DOHH2 (cell line): ENCODE measurements around the gene MYBPHL.

Experiments used
- H3F3A ChIP-seq: fragments of 200-600 bp; sonication (generic), shearing (Covaris generic); 2 replicates; pipeline ENCODE4 v1.6.0; 2016; ENCODE audit warnings: antibody characterized with exemption, mild to moderate bottlenecking; ENCODE audit not compliant: control insufficient read depth, insufficient read depth
- H3K27ac ChIP-seq: fragments of 200-600 bp; sonication (generic); 2 replicates; pipeline ENCODE4 v1.5.1; 2014; ENCODE audit warnings: low read depth, mild to moderate bottlenecking, low read length, moderate library complexity
- H3K27me3 ChIP-seq: fragments of 200-600 bp; sonication (generic); 2 replicates; pipeline ENCODE4 v1.6.1; 2014; ENCODE audit warnings: mild to moderate bottlenecking, low read length, mixed read lengths; ENCODE audit not compliant: control insufficient read depth
- H3K36me3 ChIP-seq: fragments of 200-600 bp; sonication (generic); 2 replicates; pipeline ENCODE4 v1.6.1; 2014; ENCODE audit warnings: mild to moderate bottlenecking, low read length, moderate library complexity, mixed read lengths; ENCODE audit not compliant: control insufficient read depth
- H3K4me1 ChIP-seq: fragments of 200-600 bp; sonication (generic); 2 replicates; pipeline ENCODE4 v1.6.1; 2014; ENCODE audit warnings: mild to moderate bottlenecking, low read length, mixed read lengths; ENCODE audit not compliant: control insufficient read depth
- H3K4me2 ChIP-seq: fragments of 200-600 bp; sonication (generic); 2 replicates; pipeline ENCODE4 v1.6.0; 2014; ENCODE audit warnings: mild to moderate bottlenecking, low read length, moderate library complexity
- H3K4me3 ChIP-seq: fragments of 200-600 bp; sonication (generic); 2 replicates; pipeline ENCODE4 v1.5.1; 2014; ENCODE audit warnings: mild to moderate bottlenecking, low read length, mixed read lengths
- H3K79me2 ChIP-seq: fragments of 200-600 bp; sonication (generic); 2 replicates; pipeline ENCODE4 v1.6.1; 2014; ENCODE audit warnings: mild to moderate bottlenecking, low read length, mixed read lengths; ENCODE audit not compliant: control insufficient read depth
- H3K9me2 ChIP-seq: fragments of 200-600 bp; sonication (generic); replicated peaks from 2 replicates; pipeline ENCODE4 v1.6.1; 2014; ENCODE audit warnings: mild to moderate bottlenecking, low read length, mixed read lengths; ENCODE audit not compliant: control insufficient read depth
- H3K9me3 ChIP-seq: fragments of 200-600 bp; sonication (generic); 2 replicates; pipeline ENCODE4 v1.6.1; 2014; ENCODE audit warnings: antibody characterized with exemption, low read length, mixed read lengths; ENCODE audit not compliant: control insufficient read depth, insufficient read depth
- H4K20me1 ChIP-seq: fragments of 200-600 bp; sonication (generic); 2 replicates; pipeline ENCODE4 v1.6.0; 2014; ENCODE audit warnings: low read depth, mild to moderate bottlenecking, antibody characterized with exemption, low read length, moderate library complexity; ENCODE audit not compliant: control insufficient read depth, insufficient read depth
- EZH2phosphoT487 ChIP-seq: fragments of 200-600 bp; sonication (generic); IDR thresholded peaks from 2 replicates; pipeline ENCODE4 v1.6.1; 2017; ENCODE audit warnings: borderline replicate concordance, mild to moderate bottlenecking, antibody characterized with exemption, low read length, moderate library complexity, mixed read lengths
- TF ChIP-seq, protein P1 (sequence below): fragments of 200-600 bp; sonication (generic); IDR thresholded peaks from one replicate; pipeline ENCODE4 v1.5.1; 2014; ENCODE audit warnings: antibody characterized with exemption, mild to moderate bottlenecking, low read depth, low read length; ENCODE audit not compliant: poor library complexity, severe bottlenecking

Gene MYBPHL

DNA sequence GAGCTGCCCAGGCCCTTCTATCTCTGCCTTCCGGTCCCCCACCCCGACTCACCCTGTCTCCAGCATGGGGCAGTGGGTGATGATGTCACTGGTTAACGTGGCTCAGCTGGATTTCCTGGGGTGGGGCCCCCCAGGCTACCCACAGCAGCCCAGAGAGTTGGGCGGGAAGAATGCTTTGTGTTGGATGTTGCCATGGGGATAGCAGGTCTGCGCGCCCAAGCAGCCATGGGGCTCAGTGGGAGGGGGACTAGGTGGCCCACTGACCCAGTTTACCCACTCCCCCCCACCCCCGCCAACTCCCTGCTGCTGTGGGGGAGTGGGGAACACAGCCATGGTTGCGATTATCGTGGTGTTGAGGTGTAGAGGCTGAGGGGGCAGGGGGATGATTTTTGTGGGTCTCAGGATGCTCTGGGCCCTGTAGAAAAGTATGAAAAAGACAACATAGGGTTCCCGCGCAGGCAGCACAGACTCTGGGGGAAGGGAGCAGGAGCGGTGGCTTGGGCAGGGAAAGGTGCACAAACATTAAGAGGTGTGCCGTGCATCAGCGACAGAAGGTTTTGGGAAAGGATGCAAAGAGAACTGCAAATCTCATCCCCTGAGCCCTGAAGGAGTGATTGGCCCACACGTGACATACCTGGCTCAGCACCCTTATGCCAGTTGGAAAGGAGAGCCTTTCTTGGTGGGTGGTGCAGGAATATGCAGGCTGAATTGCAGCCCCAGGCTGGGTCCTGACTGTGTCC is 49.0 kb downstream of the MYBPHL start:
- Histone ChIP-seq H3K27me3 (no peaks in the 10 kb centered on the region), H3K4me3 (no peak overlapping the region), H3K27ac (no peak overlapping the region), H3K9me2 (no peaks in the 10 kb centered on the region), H4K20me1 (no peaks in the 10 kb centered on the region), H3F3A (no peaks in the 10 kb centered on the region), H3K4me2 (no peak overlapping the region), H3K79me2 (no peaks in the 10 kb centered on the region), H3K4me1 (peaks cover 18% of the 10 kb centered on the region), H3K9me3 (no peaks in the 10 kb centered on the region), H3K36me3 (no peaks in the 10 kb centered on the region)
- TF ChIP-seq EZH2phosphoT487, result no peak
- TF ChIP-seq, protein P1, sequence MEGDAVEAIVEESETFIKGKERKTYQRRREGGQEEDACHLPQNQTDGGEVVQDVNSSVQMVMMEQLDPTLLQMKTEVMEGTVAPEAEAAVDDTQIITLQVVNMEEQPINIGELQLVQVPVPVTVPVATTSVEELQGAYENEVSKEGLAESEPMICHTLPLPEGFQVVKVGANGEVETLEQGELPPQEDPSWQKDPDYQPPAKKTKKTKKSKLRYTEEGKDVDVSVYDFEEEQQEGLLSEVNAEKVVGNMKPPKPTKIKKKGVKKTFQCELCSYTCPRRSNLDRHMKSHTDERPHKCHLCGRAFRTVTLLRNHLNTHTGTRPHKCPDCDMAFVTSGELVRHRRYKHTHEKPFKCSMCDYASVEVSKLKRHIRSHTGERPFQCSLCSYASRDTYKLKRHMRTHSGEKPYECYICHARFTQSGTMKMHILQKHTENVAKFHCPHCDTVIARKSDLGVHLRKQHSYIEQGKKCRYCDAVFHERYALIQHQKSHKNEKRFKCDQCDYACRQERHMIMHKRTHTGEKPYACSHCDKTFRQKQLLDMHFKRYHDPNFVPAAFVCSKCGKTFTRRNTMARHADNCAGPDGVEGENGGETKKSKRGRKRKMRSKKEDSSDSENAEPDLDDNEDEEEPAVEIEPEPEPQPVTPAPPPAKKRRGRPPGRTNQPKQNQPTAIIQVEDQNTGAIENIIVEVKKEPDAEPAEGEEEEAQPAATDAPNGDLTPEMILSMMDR, result no peak

DNA sequence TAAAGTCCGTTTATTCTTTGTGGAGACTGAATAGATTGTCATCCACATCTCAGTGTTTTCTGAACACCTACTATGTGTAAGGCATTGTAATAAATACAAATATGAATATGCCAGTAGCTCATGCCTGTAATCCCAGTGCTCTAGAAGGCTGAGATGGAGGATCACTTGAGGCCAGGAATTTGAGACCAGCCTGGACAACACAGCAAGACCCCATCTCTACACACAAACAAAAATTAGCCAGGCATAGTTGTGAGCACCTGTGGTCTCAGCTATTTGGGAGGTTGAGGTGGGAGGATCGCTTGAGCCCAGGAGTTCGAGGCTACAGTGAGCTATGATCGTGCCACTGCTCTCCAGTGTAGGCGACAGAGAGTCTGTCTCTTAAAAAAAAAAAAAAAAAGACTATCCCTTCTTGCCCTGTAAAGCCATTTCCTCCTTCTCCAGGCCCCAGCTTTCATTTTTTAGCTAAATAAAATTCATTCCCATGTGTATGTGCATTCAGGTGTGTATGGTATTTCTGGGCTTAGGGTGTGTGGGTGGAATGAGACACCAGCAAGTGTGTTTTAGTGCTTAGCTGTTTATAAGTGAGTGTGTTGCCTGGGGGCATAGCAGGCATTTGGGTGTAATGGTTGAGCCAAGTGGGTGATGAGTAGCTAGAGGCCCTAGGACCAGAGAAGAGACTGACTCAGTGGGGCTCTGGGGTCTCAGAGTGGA is 49.7 kb downstream of the MYBPHL start:
- Histone ChIP-seq H3K27me3 (no peaks in the 10 kb centered on the region), H4K20me1 (no peaks in the 10 kb centered on the region), H3K9me3 (no peaks in the 10 kb centered on the region), H3F3A (no peaks in the 10 kb centered on the region), H3K9me2 (no peaks in the 10 kb centered on the region), H3K27ac (no peak overlapping the region), H3K4me2 (no peak overlapping the region), H3K4me3 (no peak overlapping the region), H3K79me2 (no peaks in the 10 kb centered on the region), H3K36me3 (no peaks in the 10 kb centered on the region), H3K4me1 (peaks cover 18% of the 10 kb centered on the region)
- no peak for TF ChIP-seq EZH2phosphoT487
- TF ChIP-seq, protein P1, result no peak

DNA sequence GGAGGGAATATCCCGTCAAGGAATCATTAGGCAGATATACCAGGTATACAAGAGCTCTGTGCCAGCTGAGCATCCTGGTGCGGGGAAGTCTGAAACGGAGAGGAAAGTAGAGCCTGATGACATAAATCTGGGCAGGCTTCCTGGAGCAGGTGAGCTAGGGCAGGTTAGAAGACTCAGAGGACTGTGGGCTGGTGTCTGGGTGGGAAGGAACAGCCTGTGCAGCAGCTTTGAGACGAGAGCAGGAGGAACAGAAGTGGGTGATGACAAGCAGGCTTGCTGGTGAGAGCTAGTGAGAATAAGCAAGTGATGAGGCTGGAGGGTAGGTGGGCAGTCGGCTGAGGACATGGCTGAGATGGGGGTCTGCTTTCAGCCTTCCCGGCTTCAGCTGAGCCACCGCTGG is 50.7 kb downstream of the MYBPHL start:
- Histone ChIP-seq H3K4me1 (peaks cover 18% of the 10 kb centered on the region), H3K27me3 (no peaks in the 10 kb centered on the region), H3K9me2 (no peaks in the 10 kb centered on the region), H3F3A (no peaks in the 10 kb centered on the region), H3K4me3 (no peak overlapping the region), H3K79me2 (no peaks in the 10 kb centered on the region), H4K20me1 (no peaks in the 10 kb centered on the region), H3K4me2 (no peak overlapping the region), H3K36me3 (no peaks in the 10 kb centered on the region), H3K9me3 (no peaks in the 10 kb centered on the region), H3K27ac (no peak overlapping the region)
- TF ChIP-seq, protein P1, result no peak
- no peak for TF ChIP-seq EZH2phosphoT487
